ENCODE results near the gene INSYN2A.

The INSYN2A gene

GRCh38 chr10:127200646-127201045 is 4.3 kb upstream of the INSYN2A start:
- no peak for DNase-seq (ENCODE audit: low spot score)
- in situ Hi-C loops (cut with MboI; ENCODE audit: low sequenced_read_pairs, unreplicated experiment) = no loop called here
- TF ChIP-seq, protein P1, sequence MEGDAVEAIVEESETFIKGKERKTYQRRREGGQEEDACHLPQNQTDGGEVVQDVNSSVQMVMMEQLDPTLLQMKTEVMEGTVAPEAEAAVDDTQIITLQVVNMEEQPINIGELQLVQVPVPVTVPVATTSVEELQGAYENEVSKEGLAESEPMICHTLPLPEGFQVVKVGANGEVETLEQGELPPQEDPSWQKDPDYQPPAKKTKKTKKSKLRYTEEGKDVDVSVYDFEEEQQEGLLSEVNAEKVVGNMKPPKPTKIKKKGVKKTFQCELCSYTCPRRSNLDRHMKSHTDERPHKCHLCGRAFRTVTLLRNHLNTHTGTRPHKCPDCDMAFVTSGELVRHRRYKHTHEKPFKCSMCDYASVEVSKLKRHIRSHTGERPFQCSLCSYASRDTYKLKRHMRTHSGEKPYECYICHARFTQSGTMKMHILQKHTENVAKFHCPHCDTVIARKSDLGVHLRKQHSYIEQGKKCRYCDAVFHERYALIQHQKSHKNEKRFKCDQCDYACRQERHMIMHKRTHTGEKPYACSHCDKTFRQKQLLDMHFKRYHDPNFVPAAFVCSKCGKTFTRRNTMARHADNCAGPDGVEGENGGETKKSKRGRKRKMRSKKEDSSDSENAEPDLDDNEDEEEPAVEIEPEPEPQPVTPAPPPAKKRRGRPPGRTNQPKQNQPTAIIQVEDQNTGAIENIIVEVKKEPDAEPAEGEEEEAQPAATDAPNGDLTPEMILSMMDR (IDR thresholded peaks at IDR 0.05; ENCODE audit: borderline replicate concordance, control extremely low read depth, extremely low read depth, insufficient read depth, missing control alignments) = no peak

GRCh38 chr10:127198721-127199120 is 2.3 kb upstream of the INSYN2A start:
- TF ChIP-seq, protein P1 (IDR thresholded peaks at IDR 0.05; ENCODE audit: borderline replicate concordance, control extremely low read depth, extremely low read depth, insufficient read depth, missing control alignments) = no peak
- in situ Hi-C loops (cut with MboI; ENCODE audit: low sequenced_read_pairs, unreplicated experiment) = no loop called here
- DNase-seq (ENCODE audit: low spot score) = no peak

- DNase-seq (ENCODE audit: low spot score) = no peak
- TF ChIP-seq, protein P1 (IDR thresholded peaks at IDR 0.05; ENCODE audit: borderline replicate concordance, control extremely low read depth, extremely low read depth, insufficient read depth, missing control alignments) = no peak
- in situ Hi-C loops (cut with MboI; ENCODE audit: low sequenced_read_pairs, unreplicated experiment) = no loop called here
Observed at GRCh38 chr10:127198307-127198706, 1.9 kb upstream of the INSYN2A start.

- TF ChIP-seq, protein P1 (IDR thresholded peaks at IDR 0.05; ENCODE audit: borderline replicate concordance, control extremely low read depth, extremely low read depth, insufficient read depth, missing control alignments) = no peak
- DNase-seq (ENCODE audit: low spot score) = no peak
- in situ Hi-C loops (cut with MboI; ENCODE audit: low sequenced_read_pairs, unreplicated experiment) = no loop called here
Observed at GRCh38 chr10:127197154-127197432, 702 bp upstream of the INSYN2A start.

- in situ Hi-C loops (cut with MboI; ENCODE audit: low sequenced_read_pairs, unreplicated experiment) = no loop called here
- no peak for DNase-seq (ENCODE audit: low spot score)
- TF ChIP-seq, protein P1 (IDR thresholded peaks at IDR 0.05; ENCODE audit: borderline replicate concordance, control extremely low read depth, extremely low read depth, insufficient read depth, missing control alignments) = no peak
Observed at GRCh38 chr10:127195571-127196281, 665 bp downstream of the INSYN2A start.

DNA sequence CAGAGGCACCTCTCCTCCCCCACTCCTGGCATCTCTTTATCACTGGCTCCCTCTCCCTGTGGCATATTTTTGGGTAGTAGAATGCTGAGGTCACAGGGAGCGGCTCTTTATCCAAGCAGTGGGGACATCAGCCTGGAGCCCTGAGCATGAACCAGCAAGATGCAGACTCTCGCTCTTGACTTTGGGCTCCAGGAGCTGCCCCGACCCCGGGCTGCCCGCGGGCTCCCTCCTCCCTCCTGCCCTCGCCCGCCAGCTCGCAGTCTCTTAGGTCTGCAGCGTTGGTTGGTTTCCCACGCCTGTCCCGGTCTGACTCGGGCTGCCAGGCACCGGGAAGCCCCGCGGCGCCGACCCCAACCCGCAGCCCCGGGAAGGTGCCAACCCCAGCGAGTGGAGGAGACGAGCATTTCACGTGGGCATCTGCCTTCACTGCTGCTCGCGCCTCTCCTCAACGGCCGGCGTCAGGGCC is 1.3 kb downstream of the INSYN2A start:
- no peak for DNase-seq (ENCODE audit: low spot score)
- in situ Hi-C loops (cut with MboI; ENCODE audit: low sequenced_read_pairs, unreplicated experiment) = no loop called here
- TF ChIP-seq, protein P1 (IDR thresholded peaks at IDR 0.05; ENCODE audit: borderline replicate concordance, control extremely low read depth, extremely low read depth, insufficient read depth, missing control alignments) = no peak
